ENCODE data around the gene HOXB3.

Gene HOXB3

GRCh38 chr17:48589831-48590606 is at the start of gene HOXB3:
Gene HOXB3, minus strand, starts transcription at chr17:48590241. Its CDS starts 37,767 bp downstream, at chr17:48552474.
- DNase-seq (ENCODE audit: low read depth): peak; percentile 95

GRCh38 chr17:48639136-48639535 is 49.1 kb upstream of the HOXB3 start:
- DNase-seq (ENCODE audit: low read depth): no peak

- DNase-seq (ENCODE audit: low read depth): peak; percentile 87
Measured at GRCh38 chr17:48637323-48638260, 47.6 kb upstream of the HOXB3 start.

- peak; percentile 49 for DNase-seq (ENCODE audit: low read depth)
Measured at GRCh38 chr17:48636177-48637018, 46.4 kb upstream of the HOXB3 start.

- DNase-seq (ENCODE audit: low read depth): no peak
Measured at GRCh38 chr17:48634493-48635208, 44.6 kb upstream of the HOXB3 start.

GRCh38 chr17:48633266-48633677 is 43.2 kb upstream of the HOXB3 start:
- DNase-seq (ENCODE audit: low read depth): no peak

- DNase-seq (ENCODE audit: low read depth): no peak
Measured at GRCh38 chr17:48632579-48633265, 42.7 kb upstream of the HOXB3 start.

GRCh38 chr17:48631693-48632578 is 41.9 kb upstream of the HOXB3 start:
- no peak for DNase-seq (ENCODE audit: low read depth)

- no peak for DNase-seq (ENCODE audit: low read depth)
Measured at GRCh38 chr17:48630925-48631692, 41.1 kb upstream of the HOXB3 start.

GRCh38 chr17:48630009-48630924 is 40.2 kb upstream of the HOXB3 start:
- DNase-seq (ENCODE audit: low read depth): no peak

- no peak for DNase-seq (ENCODE audit: low read depth)
Measured at GRCh38 chr17:48629411-48629759, 39.3 kb upstream of the HOXB3 start.

- DNase-seq (ENCODE audit: low read depth): no peak
Measured at GRCh38 chr17:48628649-48629410, 38.8 kb upstream of the HOXB3 start.

GRCh38 chr17:48627623-48628521 is 37.8 kb upstream of the HOXB3 start:
- DNase-seq (ENCODE audit: low read depth): no peak

- DNase-seq (ENCODE audit: low read depth): no peak
Measured at GRCh38 chr17:48627118-48627597, 37.1 kb upstream of the HOXB3 start.

- DNase-seq (ENCODE audit: low read depth): peak; percentile 92
Measured at GRCh38 chr17:48626245-48627117, 36.4 kb upstream of the HOXB3 start, which contains the start of gene HOXB9. Gene HOXB9, minus strand, starts transcription at chr17:48626358. Its CDS starts 89 bp downstream, at chr17:48626269.

Data from amniotic epithelial cell (primary cell).